Sigmoid colon (tissue), 7 donors: ENCODE measurements around the gene RPL13A. TPM values are rescaled to one million over a fixed set of nuclear protein-coding genes. Genes with fewer than 3 reads are reported as not detected.
"Not testable (repeated sequence)": the region's sequence is repeated elsewhere in the genome, so short reads cannot be mapped to it uniquely, and the experiment has no call there.

ENCODE experiments used
- DNase-seq: peaks from one replicate; pipeline ENCODE4 v3.0.0-alpha.2; 2019
- H3K27ac ChIP-seq, 4 donors: fragments of 200-600 bp; sonication (generic); one replicate each; pipeline ENCODE4 v1.5.1; 2016 to 2019; ENCODE audit warnings: mild to moderate bottlenecking in 1 of 4
- H3K27me3 ChIP-seq, 3 donors: fragments of 200-600 bp; sonication (generic); one replicate each; pipeline ENCODE4 v1.5.1; 2019; ENCODE audit warnings: mild to moderate bottlenecking in 1 of 3
- H3K36me3 ChIP-seq, 4 donors: fragments of 200-600 bp; sonication (generic); one replicate each; pipeline ENCODE4 v1.5.1; 2016 to 2019
- H3K4me1 ChIP-seq, 4 donors: fragments of 200-600 bp; sonication (generic); one replicate each; pipeline ENCODE4 v1.5.1; 2017 to 2019
- H3K4me3 ChIP-seq, 4 donors: fragments of 200-600 bp; sonication (generic); one replicate each; pipeline ENCODE4 v1.5.1; 2017 to 2019; ENCODE audit warnings: mild to moderate bottlenecking in 2 of 4, moderate library complexity in 1 of 4
- H3K9me3 ChIP-seq, 4 donors: fragments of 200-600 bp in 3 of 4; sonication (generic) in 3 of 4; one replicate each; pipeline versions ENCODE4 v1.5.1 to v1.6.1; 2013 to 2019
- EP300 ChIP-seq, 4 donors: sonication (generic); formaldehyde crosslinking; IDR thresholded peaks; one replicate each; pipeline ENCODE4 v1.6.1; 2017; ENCODE audit warnings: antibody characterized with exemption in 4 of 4
- POLR2A ChIP-seq, 2 donors: fragments of 450-650 bp; IDR thresholded peaks; one replicate each; pipeline ENCODE4 v1.6.1; 2016; ENCODE audit warnings: antibody characterized with exemption in 2 of 2, mild to moderate bottlenecking in 2 of 2, moderate library complexity in 2 of 2
- POLR2AphosphoS5 ChIP-seq, 4 donors: sonication (generic); formaldehyde crosslinking; IDR thresholded peaks; one replicate each; pipeline ENCODE4 v1.6.1; 2017; ENCODE audit warnings: antibody characterized with exemption in 4 of 4
- WGBS, 2 donors: extraction: QIAGEN DNeasy Blood & Tissue Kit; methylation state at CpG; one replicate each; pipeline ENCODE4 v1.1.7; 2013; 5-methylcytosine and 5-hydroxymethylcytosine counted together
- intact Hi-C: fragments of 100-400 bp; cut with DNase I; formaldehyde crosslinking; loops from one replicate; pipeline ENCODE4 v1.15.1; 2023
- polyA plus RNA-seq, 3 donors: library from polyadenylated mRNA; stranded (reverse); fragments of 200-250 nt; gene quantifications; one replicate each; pipeline ENCODE4 v1.2.3, GENCODE V29; 2013
- total RNA-seq, 4 donors: library from RNA; depleted of rRNA; stranded (reverse); fragments of >200 nt; gene quantifications; one replicate each; pipeline ENCODE4 v1.1.0, GENCODE V29; 2016
- TF ChIP-seq, protein P1 (sequence below), 4 experiments: fragments of 450-650 bp in 3 of 4; fragments of 200-600 bp in 1 of 4; IDR thresholded peaks; one replicate each; pipeline ENCODE4 v1.5.1; 2016 to 2019; ENCODE audit warnings: antibody characterized with exemption in 4 of 4, mild to moderate bottlenecking in 3 of 4, moderate library complexity in 2 of 4
- donor health status: healthy with polysubstance abuse.
- donor health status: Bipolar disorder and iron deficiency.
- donor health status: healthy.

The RPL13A gene
- total and polyA plus RNA-seq, 7 donors, result 2,552 to 6,094 (median 4,207) TPM

DNA sequence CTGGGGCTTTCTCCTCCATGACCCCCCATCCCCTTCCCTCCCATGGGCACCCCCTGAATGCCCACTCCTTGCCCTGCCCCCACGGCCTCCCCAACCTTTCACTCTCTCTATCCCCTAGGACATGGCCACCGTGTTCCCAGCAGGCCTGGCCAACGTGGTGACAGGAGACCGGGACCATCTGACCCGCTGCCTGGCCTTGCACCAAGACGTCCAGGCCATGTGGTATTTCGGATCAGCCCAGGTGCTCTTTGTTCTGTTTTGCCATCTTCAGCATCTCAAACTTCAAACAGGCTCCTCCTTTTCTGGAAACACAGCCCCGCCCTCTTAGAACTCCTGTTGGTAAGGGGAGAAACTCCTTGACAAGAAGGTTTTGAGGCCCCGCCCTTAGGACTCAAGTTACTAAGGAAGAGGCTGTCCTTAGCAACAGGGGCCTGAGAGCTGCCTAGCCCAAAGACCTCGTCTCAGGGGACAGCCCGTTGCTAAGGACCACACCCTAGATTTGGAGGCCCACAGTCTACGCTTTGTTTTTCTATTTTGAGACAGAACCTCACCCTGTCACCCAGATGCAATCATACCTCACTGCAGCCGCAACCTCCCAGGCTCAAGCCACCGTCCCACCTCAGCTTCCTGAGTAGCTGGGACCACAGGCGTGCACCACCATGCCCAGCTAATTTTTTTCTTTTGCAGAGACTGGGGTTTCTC lies 18.5 kb upstream of the RPL13A start:
- Histone ChIP-seq H3K27ac (peak overlapping the region; percentile 23 to 73 (median 40)), H3K27me3 (no peaks in the 10 kb centered on the region), H3K9me3 (no peaks in the 10 kb centered on the region), H3K36me3 (peaks cover 0 to 44% (median 0%) of the 10 kb centered on the region in 4 donors), H3K4me1 (peaks cover 0 to 7% (median 5%) of the 10 kb centered on the region in 4 donors), H3K4me3 (no peak overlapping the region)
- 48 to 61% methylated on average over 15 of the region's 15 CpGs for WGBS, 2 donors
- intact Hi-C loops, result no loop called here
- TF ChIP-seq EP300 (IDR thresholded peaks at IDR 0.05) (no peak), POLR2A (IDR thresholded peaks at IDR 0.05) (no peak), POLR2AphosphoS5 (IDR thresholded peaks at IDR 0.05) (no peak)
- TF ChIP-seq, protein P1, sequence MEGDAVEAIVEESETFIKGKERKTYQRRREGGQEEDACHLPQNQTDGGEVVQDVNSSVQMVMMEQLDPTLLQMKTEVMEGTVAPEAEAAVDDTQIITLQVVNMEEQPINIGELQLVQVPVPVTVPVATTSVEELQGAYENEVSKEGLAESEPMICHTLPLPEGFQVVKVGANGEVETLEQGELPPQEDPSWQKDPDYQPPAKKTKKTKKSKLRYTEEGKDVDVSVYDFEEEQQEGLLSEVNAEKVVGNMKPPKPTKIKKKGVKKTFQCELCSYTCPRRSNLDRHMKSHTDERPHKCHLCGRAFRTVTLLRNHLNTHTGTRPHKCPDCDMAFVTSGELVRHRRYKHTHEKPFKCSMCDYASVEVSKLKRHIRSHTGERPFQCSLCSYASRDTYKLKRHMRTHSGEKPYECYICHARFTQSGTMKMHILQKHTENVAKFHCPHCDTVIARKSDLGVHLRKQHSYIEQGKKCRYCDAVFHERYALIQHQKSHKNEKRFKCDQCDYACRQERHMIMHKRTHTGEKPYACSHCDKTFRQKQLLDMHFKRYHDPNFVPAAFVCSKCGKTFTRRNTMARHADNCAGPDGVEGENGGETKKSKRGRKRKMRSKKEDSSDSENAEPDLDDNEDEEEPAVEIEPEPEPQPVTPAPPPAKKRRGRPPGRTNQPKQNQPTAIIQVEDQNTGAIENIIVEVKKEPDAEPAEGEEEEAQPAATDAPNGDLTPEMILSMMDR (IDR thresholded peaks at IDR 0.05), result no peak
- DNase-seq, result peak; percentile 91

DNA sequence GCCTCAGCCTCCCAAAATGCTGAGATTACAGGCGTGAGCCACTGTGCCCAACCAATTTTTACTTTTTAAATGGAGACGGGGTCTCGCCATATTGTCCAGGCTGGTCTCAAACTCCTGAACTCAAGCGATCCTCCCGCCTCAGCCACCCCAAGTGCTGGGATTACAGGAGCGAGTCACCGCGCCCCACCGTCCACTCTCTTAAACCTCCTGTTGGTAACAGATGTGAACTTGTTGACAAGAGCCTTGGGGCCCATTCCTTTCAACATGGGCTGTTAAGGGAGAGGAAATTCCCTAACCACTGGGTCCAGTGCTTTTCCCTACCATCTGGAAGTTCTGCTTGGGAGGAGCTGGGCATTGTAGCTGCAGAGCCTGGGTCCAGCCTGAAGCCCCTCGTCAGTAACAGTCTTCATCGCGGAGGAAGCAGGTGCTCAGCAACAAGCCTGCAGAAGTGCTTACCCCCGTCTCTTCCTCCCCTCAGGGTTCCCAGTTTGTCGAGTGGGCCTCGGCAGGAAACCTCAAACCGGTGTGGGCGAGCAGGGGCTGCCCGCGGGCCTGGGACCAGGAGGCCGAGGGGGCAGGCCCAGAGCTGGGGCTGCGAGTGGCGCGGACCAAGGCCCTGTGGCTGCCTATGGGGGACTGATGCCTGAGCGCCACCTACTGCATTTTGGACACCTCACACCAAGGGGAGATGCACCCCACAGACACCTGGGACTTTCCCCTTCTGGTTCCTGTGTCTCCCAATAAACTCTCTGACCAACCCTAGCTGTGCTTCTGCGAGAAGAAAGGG lies 17.4 kb upstream of the RPL13A start:
- Histone ChIP-seq H3K36me3 (peaks cover 0 to 35% (median 0%) of the 10 kb centered on the region in 4 donors), H3K27ac (peak overlapping the region in 1 of 4 donors; percentile 73), H3K9me3 (no peaks in the 10 kb centered on the region), H3K27me3 (no peaks in the 10 kb centered on the region), H3K4me1 (peaks cover 0 to 12% (median 8%) of the 10 kb centered on the region in 4 donors), H3K4me3 (no peak overlapping the region)
- 54 to 82% methylated on average over 25 of the region's 25 CpGs for WGBS, 2 donors
- no peak for DNase-seq
- TF ChIP-seq, protein P1 (IDR thresholded peaks at IDR 0.05), result no peak
- TF ChIP-seq EP300 (IDR thresholded peaks at IDR 0.05) (no peak), POLR2A (IDR thresholded peaks at IDR 0.05) (no peak)
- intact Hi-C loops, result loop anchor here (10.0 kb wide), 1 partner anchor 835 kb away; the partner anchor contains the start of gene DBP

DNA sequence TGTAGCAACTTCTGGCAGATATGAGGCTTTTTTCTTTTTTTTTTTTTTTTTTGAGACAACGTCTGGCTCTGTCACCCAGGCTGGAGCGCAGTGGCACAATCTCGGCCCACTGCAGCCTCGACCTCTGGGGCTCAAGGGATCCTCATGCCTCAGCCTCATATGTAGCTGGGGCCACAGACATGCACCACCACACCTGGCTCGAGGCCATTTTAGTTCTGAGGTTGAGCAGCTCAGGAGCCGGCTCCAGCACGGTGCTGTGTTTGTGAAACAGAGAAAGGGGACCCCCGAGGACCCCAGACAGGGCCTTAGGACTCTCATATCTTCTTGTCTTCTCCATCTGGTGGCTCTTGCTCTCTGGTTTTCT lies 16.8 kb upstream of the RPL13A start:
- Histone ChIP-seq H3K36me3 (peaks cover 0 to 31% (median 0%) of the 10 kb centered on the region in 4 donors), H3K27ac (peak overlapping the region in 1 of 4 donors; percentile 73), H3K27me3 (no peaks in the 10 kb centered on the region), H3K4me1 (peaks cover 0 to 18% (median 8%) of the 10 kb centered on the region in 4 donors), H3K9me3 (no peaks in the 10 kb centered on the region), H3K4me3 (no peak overlapping the region)
- TF ChIP-seq POLR2A (IDR thresholded peaks at IDR 0.05) (no peak), EP300 (IDR thresholded peaks at IDR 0.05) (no peak), POLR2AphosphoS5 (IDR thresholded peaks at IDR 0.05) (no peak)
- TF ChIP-seq, protein P1 (IDR thresholded peaks at IDR 0.05), result no peak
- intact Hi-C loops, result loop anchor here (10.0 kb wide), 1 partner anchor 836 kb away; the partner anchor contains the start of gene DBP
- DNase-seq, result no peak
- WGBS, 2 donors, result 58 to 88% methylated on average over 8 of the region's 8 CpGs

DNA sequence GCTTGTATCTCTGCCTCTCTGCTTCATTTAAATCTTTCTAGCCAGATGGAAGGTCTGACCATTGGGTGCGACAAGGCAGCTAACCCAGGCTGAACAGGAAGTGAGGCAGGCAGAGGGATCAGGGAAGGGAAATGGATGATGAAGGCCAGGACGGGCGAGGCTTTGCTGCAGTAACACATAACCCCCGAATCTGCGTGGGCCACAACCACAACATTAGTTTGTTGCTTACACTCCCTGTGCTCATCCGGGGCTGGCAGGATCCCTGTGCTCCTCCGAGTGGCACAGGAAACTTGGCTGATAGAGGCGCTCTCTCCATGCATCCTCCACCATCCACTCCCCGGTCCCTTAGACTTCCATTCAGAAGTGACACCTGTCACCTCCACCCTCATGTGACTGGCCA lies 14.5 kb upstream of the RPL13A start:
- TF ChIP-seq EP300 (IDR thresholded peaks at IDR 0.05) (no peak), POLR2AphosphoS5 (IDR thresholded peaks at IDR 0.05) (no peak), POLR2A (IDR thresholded peaks at IDR 0.05) (no peak)
- TF ChIP-seq, protein P1 (IDR thresholded peaks at IDR 0.05), result no peak
- WGBS, 2 donors, result 72 to 75% methylated on average over 9 of the region's 9 CpGs
- intact Hi-C loops, result loop anchor here (10.0 kb wide), 1 partner anchor 838 kb away; the partner anchor contains the start of gene DBP
- Histone ChIP-seq H3K4me1 (peaks cover 0 to 23% (median 8%) of the 10 kb centered on the region in 4 donors), H3K27ac (no peak overlapping the region), H3K4me3 (no peak overlapping the region), H3K27me3 (no peaks in the 10 kb centered on the region), H3K36me3 (peaks cover 0 to 13% (median 0%) of the 10 kb centered on the region in 4 donors), H3K9me3 (no peaks in the 10 kb centered on the region)
- DNase-seq, result no peak

DNA sequence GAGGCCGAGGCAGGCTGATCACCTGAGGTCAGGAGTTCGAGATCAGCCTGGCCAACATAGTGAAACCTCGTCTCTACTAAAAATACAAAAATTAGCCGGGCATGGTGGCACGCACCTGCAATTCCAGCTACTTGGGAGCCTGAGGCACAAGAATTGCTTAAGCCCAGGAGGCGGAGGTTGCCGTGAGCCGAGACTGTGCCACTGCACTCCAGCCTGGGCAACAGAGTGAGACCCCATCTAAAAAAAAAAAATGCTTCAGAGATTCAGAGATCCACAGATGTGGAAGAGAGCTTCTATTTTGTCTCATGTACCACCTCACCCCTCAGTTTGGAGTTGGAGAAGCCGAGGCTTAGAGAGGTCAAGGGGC lies 13.9 kb upstream of the RPL13A start:
- not testable (repeated sequence) for DNase-seq, H3K27me3 ChIP-seq, H3K9me3 ChIP-seq
- 63 to 73% methylated on average over 9 of the region's 9 CpGs for WGBS, 2 donors
- intact Hi-C loops, result loop anchor here (10.0 kb wide), 1 partner anchor 839 kb away; the partner anchor contains the start of gene DBP
- Histone ChIP-seq H3K36me3 (peaks cover 0 to 13% (median 0%) of the 10 kb centered on the region in 4 donors), H3K4me1 (peaks cover 0 to 25% (median 12%) of the 10 kb centered on the region in 4 donors), H3K4me3 (peak overlapping the region; percentile 56 to 83 (median 71)), H3K27ac (peak overlapping the region; percentile 77 to 84 (median 80))
